Stimulated activated CD4-positive, alpha-beta T cell treated with anti-CD3 and anti-CD28 coated beads, Interleukin-1b, Interleukin-23, amount 100 ng/mL, for 24 hours (primary cell): ENCODE data around the gene CROCC2.
A peak's percentile ranks its signal among the peaks of the same experiment; 100 is the strongest.

ENCODE experiments used
- DNase-seq, 4 experiments: peaks; one replicate each; pipeline ENCODE4 v3.0.0-alpha.2; 2020; ENCODE audit warnings: low read depth in 4 of 4, low spot score in 1 of 4

CROCC2 gene

DNA sequence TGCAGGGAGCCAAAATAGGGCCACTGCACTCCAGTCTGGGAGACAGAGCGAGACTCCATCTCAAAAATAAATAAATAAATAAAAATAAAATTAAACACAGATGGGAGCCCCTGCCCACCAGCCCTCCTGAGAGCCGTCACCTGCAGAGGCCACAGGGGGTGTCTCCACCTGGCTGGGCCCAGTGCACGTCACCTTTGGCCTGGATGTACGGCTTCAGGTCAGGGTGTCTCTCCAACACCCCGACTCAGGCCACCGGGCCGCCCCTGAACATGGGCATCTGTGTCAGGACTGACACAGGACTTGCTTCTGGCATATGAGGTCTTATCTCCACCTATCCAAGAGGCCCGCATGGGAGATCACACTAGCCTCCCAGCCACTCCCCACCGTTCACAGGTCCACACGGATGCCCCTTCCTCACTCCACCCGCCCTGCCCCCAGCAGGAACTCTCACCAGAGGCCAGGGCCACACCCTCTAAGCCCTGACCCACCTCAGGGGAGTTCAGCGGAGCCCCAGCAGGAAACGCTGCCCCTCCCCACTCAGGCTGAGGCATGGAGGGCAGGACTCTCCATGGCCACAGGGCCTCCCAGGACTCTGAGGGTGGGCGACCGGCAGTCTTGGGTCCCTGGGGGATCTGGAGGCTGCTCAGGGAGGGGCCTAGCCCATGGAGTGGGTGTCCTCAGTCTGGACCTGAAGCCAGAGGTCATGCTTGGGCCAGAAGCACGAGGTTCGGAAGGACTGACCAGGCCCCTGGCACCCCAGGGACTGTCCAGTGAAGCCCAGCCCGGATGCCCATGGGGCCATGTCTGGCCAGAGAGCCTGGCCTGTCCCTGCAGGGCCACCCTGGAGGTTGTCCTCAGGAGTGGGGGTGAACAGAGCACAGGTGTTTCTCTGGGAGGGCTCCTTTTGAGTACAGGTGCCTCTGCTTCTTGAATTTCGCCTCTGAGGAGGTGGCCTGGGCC is 1.6 kb upstream of the CROCC2 start:
- no peak for DNase-seq

GRCh38 chr2:240905176-240905781 is 857 bp upstream of the CROCC2 start:
- DNase-seq = no peak

GRCh38 chr2:240906911-240907590 is 915 bp downstream of the CROCC2 start:
- DNase-seq = no peak

GRCh38 chr2:240909216-240909974 is 3.3 kb downstream of the CROCC2 start:
- no peak for DNase-seq

- DNase-seq = no peak
These were observed 5.6 kb downstream of the CROCC2 start for GRCh38 chr2:240911641-240912265.

GRCh38 chr2:240912878-240913809 is 7.0 kb downstream of the CROCC2 start:
- DNase-seq = no peak

DNA sequence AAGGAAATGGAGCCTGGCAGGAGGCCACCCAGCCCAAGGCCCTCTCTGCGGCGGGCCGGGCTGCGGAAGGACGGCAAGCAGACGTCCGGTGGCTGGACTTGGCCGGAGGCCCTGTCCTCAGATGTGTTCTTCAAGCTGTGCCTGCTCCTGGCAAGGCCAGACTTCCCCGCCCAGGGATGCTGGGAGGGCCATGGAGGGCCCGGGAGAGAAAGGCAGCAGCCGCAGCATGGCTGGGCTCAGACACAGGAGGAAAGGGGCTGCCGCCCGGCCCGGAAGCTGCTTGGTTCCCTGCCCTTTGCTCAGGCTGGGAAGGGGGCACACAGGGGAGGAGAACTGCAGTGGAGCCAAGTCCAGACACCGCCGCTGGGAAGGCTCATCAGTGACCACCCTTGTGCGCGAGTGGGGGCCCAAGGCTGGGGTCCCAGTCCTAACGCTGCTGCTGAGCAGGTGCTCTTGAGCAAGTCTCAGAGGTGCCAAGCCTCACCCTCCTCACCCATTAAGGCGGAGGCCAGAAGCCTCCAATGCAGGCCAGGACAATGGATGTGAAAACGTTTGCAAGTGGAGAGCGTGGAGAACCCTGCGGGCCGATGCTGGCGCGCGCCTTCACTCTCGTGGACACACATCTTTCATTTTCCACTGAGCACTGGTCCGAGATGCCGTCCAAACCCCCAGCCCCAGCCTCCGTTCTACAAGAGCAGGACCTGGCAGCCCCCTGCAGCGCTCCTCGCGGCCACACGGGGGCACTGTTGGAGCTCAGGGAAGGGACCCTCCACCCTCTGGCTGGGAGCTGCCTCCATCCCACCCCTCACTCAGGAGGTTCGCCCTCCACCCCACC is 7.9 kb downstream of the CROCC2 start:
- DNase-seq = peak; percentile 17 to 50 (median 45)

DNA sequence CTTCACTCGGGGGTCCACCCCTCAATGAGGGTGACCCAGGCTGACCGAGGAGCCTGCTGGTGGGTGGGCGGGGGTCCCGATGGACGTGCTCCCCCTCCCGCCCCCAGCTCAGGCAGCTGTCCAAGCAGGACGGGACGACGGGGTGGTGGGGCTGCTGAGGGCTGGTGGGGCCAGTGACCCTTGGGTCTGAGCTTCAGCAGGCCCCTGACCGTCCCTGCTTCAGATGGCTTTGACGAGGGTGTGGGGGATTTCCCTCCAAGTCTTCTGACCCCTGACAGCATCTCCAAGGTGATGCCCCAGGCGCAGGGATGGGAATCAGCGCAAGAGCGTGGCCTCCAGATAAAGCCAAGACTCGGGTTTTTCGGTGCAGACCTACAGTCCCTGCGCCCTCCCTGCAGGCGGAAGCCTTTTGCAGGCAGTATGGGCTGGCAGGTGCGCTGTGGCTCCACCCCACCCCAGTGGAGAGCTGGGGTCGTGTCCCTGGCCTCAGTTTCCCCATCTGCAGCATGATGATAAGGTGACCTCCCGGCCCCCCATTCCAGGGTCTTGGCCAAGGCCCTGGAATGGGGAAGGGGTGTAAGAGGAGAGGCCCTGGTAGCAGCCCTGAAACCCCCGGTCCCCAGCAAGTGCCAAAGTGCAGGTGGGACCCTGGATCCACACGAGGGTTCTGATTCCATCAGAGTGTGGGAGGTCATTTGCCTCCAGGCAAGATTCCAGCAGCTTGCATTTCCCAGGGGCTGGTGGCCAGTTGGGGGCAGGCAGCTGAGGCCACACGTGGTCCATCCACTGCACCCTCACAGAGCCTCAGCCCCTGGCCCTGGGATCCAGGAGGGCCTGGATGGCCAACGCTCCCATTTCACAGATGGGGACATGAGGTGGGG is 8.7 kb downstream of the CROCC2 start:
- no peak for DNase-seq

GRCh38 chr2:240915526-240916341 is 9.6 kb downstream of the CROCC2 start:
- no peak for DNase-seq

- DNase-seq = no peak
These were observed 10.5 kb downstream of the CROCC2 start for GRCh38 chr2:240916571-240917008.

DNA sequence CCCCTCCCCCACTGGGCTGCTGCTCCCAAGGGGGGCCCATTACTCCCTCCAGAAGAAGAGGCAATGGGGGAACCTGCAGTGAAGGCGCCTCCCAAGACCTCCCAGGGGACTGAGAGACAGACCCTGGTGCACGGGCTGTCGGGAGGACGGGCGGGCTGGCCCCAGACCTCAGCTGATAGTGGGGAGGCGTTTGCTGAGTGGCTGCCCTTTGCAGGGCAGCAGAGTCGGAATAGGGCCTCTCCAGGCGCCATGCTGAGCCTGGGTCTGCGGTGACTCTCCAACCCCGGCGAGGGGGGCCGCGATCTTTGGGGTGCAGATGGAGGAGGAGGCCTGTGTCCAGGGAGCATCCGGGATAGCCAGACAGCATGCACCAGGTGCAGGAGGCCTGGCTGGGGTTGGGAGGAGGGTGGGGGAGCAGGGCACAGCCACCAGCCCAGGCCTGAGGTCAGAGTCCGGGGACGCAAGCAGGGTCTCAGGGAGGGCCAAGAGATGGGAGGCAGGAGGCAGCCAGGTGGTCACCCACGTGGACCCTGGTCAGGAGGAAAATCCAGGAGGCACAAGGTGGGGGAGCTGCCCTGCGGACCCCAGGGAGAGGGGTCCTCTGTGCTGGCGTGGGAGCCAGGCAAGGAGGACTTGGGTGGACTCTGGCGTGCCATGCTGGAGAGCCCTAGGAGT is 11.0 kb downstream of the CROCC2 start:
- DNase-seq = no peak

GRCh38 chr2:240917684-240918257 is 11.6 kb downstream of the CROCC2 start:
- no peak for DNase-seq

GRCh38 chr2:240918258-240919091 is 12.3 kb downstream of the CROCC2 start:
- no peak for DNase-seq

GRCh38 chr2:240919161-240919781 is 13.1 kb downstream of the CROCC2 start:
- no peak for DNase-seq
